DOHH2 (cell line): ENCODE results near the gene FUT8.

Experiments
- EZH2phosphoT487 ChIP-seq: fragments of 200-600 bp; sonication (generic); IDR thresholded peaks from 2 replicates; pipeline ENCODE4 v1.6.1; 2017; ENCODE audit warnings: borderline replicate concordance, mild to moderate bottlenecking, antibody characterized with exemption, low read length, moderate library complexity, mixed read lengths
- TF ChIP-seq, protein P1 (sequence below): fragments of 200-600 bp; sonication (generic); IDR thresholded peaks from one replicate; pipeline ENCODE4 v1.5.1; 2014; ENCODE audit warnings: antibody characterized with exemption, mild to moderate bottlenecking, low read depth, low read length; ENCODE audit not compliant: poor library complexity, severe bottlenecking

DNA sequence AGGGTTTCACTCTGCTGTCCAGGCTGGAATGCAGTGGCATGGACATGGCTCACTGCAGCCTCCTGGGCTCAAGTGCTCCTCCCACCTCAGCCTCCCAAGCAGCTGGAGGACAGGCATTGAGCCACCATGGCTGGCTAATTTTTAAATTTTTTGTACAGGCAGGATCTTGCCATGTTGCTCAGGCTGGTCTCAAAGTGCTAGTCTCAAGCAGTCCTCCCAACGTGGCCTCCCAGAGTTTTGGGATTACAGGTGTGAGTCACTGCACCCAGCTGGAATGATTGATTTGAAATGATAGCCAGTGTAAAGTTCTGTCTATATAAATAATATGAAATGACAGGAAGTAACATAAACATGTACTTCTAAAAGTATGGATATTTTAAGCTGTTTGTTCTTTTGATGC is 172.7 kb downstream of the FUT8 start:
- TF ChIP-seq, protein P1, sequence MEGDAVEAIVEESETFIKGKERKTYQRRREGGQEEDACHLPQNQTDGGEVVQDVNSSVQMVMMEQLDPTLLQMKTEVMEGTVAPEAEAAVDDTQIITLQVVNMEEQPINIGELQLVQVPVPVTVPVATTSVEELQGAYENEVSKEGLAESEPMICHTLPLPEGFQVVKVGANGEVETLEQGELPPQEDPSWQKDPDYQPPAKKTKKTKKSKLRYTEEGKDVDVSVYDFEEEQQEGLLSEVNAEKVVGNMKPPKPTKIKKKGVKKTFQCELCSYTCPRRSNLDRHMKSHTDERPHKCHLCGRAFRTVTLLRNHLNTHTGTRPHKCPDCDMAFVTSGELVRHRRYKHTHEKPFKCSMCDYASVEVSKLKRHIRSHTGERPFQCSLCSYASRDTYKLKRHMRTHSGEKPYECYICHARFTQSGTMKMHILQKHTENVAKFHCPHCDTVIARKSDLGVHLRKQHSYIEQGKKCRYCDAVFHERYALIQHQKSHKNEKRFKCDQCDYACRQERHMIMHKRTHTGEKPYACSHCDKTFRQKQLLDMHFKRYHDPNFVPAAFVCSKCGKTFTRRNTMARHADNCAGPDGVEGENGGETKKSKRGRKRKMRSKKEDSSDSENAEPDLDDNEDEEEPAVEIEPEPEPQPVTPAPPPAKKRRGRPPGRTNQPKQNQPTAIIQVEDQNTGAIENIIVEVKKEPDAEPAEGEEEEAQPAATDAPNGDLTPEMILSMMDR: no peak
- no peak for TF ChIP-seq EZH2phosphoT487
